ENCODE results near the gene RELN.

Gene RELN

GRCh38 chr7:103632005-103632639 is 357.3 kb downstream of the RELN start:
- no peak for DNase-seq (ENCODE audit: low read depth)

- peak; percentile 42 for DNase-seq (ENCODE audit: low read depth)
Measured at GRCh38 chr7:103630318-103630717, 359.1 kb downstream of the RELN start.

GRCh38 chr7:103628742-103629141 is 360.7 kb downstream of the RELN start:
- DNase-seq (ENCODE audit: low read depth) = no peak

GRCh38 chr7:103626776-103627175 is 362.7 kb downstream of the RELN start:
- DNase-seq (ENCODE audit: low read depth) = no peak

GRCh38 chr7:103622274-103622673 is 367.2 kb downstream of the RELN start:
- DNase-seq (ENCODE audit: low read depth) = no peak

- DNase-seq (ENCODE audit: low read depth) = peak; percentile 39
Measured at GRCh38 chr7:103613655-103614642, 375.5 kb downstream of the RELN start.

GRCh38 chr7:103609778-103610177 is 379.7 kb downstream of the RELN start:
- no peak for DNase-seq (ENCODE audit: low read depth)

GRCh38 chr7:103605640-103606039 is 383.8 kb downstream of the RELN start:
- no peak for DNase-seq (ENCODE audit: low read depth)

- DNase-seq (ENCODE audit: low read depth) = no peak
Measured at GRCh38 chr7:103598326-103598905, 391.0 kb downstream of the RELN start.

- no peak for DNase-seq (ENCODE audit: low read depth)
Measured at GRCh38 chr7:103597606-103598005, 391.9 kb downstream of the RELN start.

- DNase-seq (ENCODE audit: low read depth) = no peak
Measured at GRCh38 chr7:103594186-103594585, 395.3 kb downstream of the RELN start.

- peak; percentile 20 for DNase-seq (ENCODE audit: low read depth)
Measured at GRCh38 chr7:103593691-103594090, 395.8 kb downstream of the RELN start.

- no peak for DNase-seq (ENCODE audit: low read depth)
Measured at GRCh38 chr7:103592844-103593243, 396.6 kb downstream of the RELN start.

- DNase-seq (ENCODE audit: low read depth) = no peak
Measured at GRCh38 chr7:103592187-103592586, 397.3 kb downstream of the RELN start.

- DNase-seq (ENCODE audit: low read depth) = no peak
Measured at GRCh38 chr7:103580031-103580430, 409.4 kb downstream of the RELN start.

GRCh38 chr7:103577059-103577458 is 412.4 kb downstream of the RELN start:
- no peak for DNase-seq (ENCODE audit: low read depth)

- DNase-seq (ENCODE audit: low read depth) = no peak
Measured at GRCh38 chr7:103576641-103577040, 412.8 kb downstream of the RELN start.

GRCh38 chr7:103574576-103574975 is 414.9 kb downstream of the RELN start:
- DNase-seq (ENCODE audit: low read depth) = no peak

- peak; percentile 58 for DNase-seq (ENCODE audit: low read depth)
Measured at GRCh38 chr7:103573479-103574058, 415.9 kb downstream of the RELN start.

- DNase-seq (ENCODE audit: low read depth) = no peak
Measured at GRCh38 chr7:103571586-103571985, 417.9 kb downstream of the RELN start.

- DNase-seq (ENCODE audit: low read depth) = no peak
Measured at GRCh38 chr7:103569621-103570305, 419.7 kb downstream of the RELN start.

- no peak for DNase-seq (ENCODE audit: low read depth)
Measured at GRCh38 chr7:103564416-103564815, 425.0 kb downstream of the RELN start.

Measured in ELR (cell line).